Measurements from ENCODE around the gene ADGRB2. TPM values are rescaled to one million over a fixed set of nuclear protein-coding genes. Genes with fewer than 3 reads are reported as not detected.

The ADGRB2 gene
- polyA plus RNA-seq, 1 experiment, result 5.4 TPM

GRCh38 chr1:31787786-31788137, 23.6 kb upstream of the ADGRB2 start:
- TF ChIP-seq CTCF (IDR thresholded peaks at IDR 0.05; ENCODE audit: low read depth, low read length), result no peak
- DNase-seq (ENCODE audit: low read depth, low spot score), result no peak
- no peak overlapping the region for H3K27ac ChIP-seq (ENCODE audit: low read depth, low read length)
- CTCF ChIA-PET, result interaction anchor here (0.5 to 4.6 kb wide), 5 partner anchors 42 to 238 kb away, joined by 3 to 44 read pairs (median 14); no protein-coding TSS in a partner anchor
- no peaks in the 10 kb centered on the region for H3K27me3 ChIP-seq (ENCODE audit: control insufficient read depth, insufficient read depth, low read length)
- no peaks in the 10 kb centered on the region for H3K9me3 ChIP-seq (ENCODE audit: control insufficient read depth, insufficient read depth, low read length)
- peak overlapping the region; percentile 87 for H3K4me3 ChIP-seq (ENCODE audit: low read depth, low read length)
- POLR2A ChIA-PET, result interaction anchor here (1.0 to 2.0 kb wide), 2 partner anchors 10 to 124 kb away, joined by 3 to 14 read pairs; no protein-coding TSS in a partner anchor

GRCh38 chr1:31787261-31787660, 23.1 kb upstream of the ADGRB2 start:
- ChIA-PET CTCF (interaction anchor here (0.5 to 4.6 kb wide), 4 partner anchors 42 to 238 kb away, joined by 4 to 44 read pairs (median 14); no protein-coding TSS in a partner anchor), POLR2A (no interaction called here)
- Histone ChIP-seq H3K9me3 (ENCODE audit: control insufficient read depth, insufficient read depth, low read length) (no peaks in the 10 kb centered on the region), H3K27ac (ENCODE audit: low read depth, low read length) (no peak overlapping the region), H3K4me3 (ENCODE audit: low read depth, low read length) (no peak overlapping the region), H3K27me3 (ENCODE audit: control insufficient read depth, insufficient read depth, low read length) (no peaks in the 10 kb centered on the region)
- DNase-seq (ENCODE audit: low read depth, low spot score), result no peak
- TF ChIP-seq CTCF (IDR thresholded peaks at IDR 0.05; ENCODE audit: low read depth, low read length), result no peak

GRCh38 chr1:31786366-31787060, 22.4 kb upstream of the ADGRB2 start:
- Histone ChIP-seq H3K27ac (ENCODE audit: low read depth, low read length) (no peak overlapping the region), H3K27me3 (ENCODE audit: control insufficient read depth, insufficient read depth, low read length) (no peaks in the 10 kb centered on the region), H3K4me3 (ENCODE audit: low read depth, low read length) (no peak overlapping the region), H3K9me3 (ENCODE audit: control insufficient read depth, insufficient read depth, low read length) (no peaks in the 10 kb centered on the region)
- no peak for TF ChIP-seq CTCF (IDR thresholded peaks at IDR 0.05; ENCODE audit: low read depth, low read length)
- no peak for DNase-seq (ENCODE audit: low read depth, low spot score)
- POLR2A ChIA-PET, result no interaction called here
- CTCF ChIA-PET, result interaction anchor here (4.6 kb wide), 1 partner anchor 178 kb away, joined by 44 read pairs; no protein-coding TSS in a partner anchor

GRCh38 chr1:31785947-31786290, 21.8 kb upstream of the ADGRB2 start:
- ChIA-PET POLR2A (no interaction called here), CTCF (no interaction called here)
- Histone ChIP-seq H3K27me3 (ENCODE audit: control insufficient read depth, insufficient read depth, low read length) (no peaks in the 10 kb centered on the region), H3K27ac (ENCODE audit: low read depth, low read length) (no peak overlapping the region), H3K9me3 (ENCODE audit: control insufficient read depth, insufficient read depth, low read length) (no peaks in the 10 kb centered on the region), H3K4me3 (ENCODE audit: low read depth, low read length) (no peak overlapping the region)
- DNase-seq (ENCODE audit: low read depth, low spot score), result no peak
- no peak for TF ChIP-seq CTCF (IDR thresholded peaks at IDR 0.05; ENCODE audit: low read depth, low read length)

GRCh38 chr1:31785020-31785946, 21.1 kb upstream of the ADGRB2 start:
- ChIA-PET POLR2A (no interaction called here), CTCF (no interaction called here)
- no peak overlapping the region for H3K27ac ChIP-seq (ENCODE audit: low read depth, low read length)
- H3K4me3 ChIP-seq (ENCODE audit: low read depth, low read length), result no peak overlapping the region
- H3K27me3 ChIP-seq (ENCODE audit: control insufficient read depth, insufficient read depth, low read length), result no peaks in the 10 kb centered on the region
- no peaks in the 10 kb centered on the region for H3K9me3 ChIP-seq (ENCODE audit: control insufficient read depth, insufficient read depth, low read length)
- TF ChIP-seq CTCF (IDR thresholded peaks at IDR 0.05; ENCODE audit: low read depth, low read length), result no peak
- no peak for DNase-seq (ENCODE audit: low read depth, low spot score)
